ENCODE results near the gene GLG1. TPM values are rescaled to one million over a fixed set of nuclear protein-coding genes. Genes with fewer than 3 reads are reported as not detected.

The GLG1 gene
- total RNA-seq, 1 experiment from 2014 or later = 99.1 TPM

GRCh38 chr16:74485916-74486315 is 121.0 kb downstream of the GLG1 start:
- H3K4me1 Mint-ChIP-seq (ENCODE audit: insufficient read depth, unreplicated experiment) = peaks cover 4% of the 10 kb centered on the region
- ChIA-PET CTCF (interaction anchor here (0.7 to 0.9 kb wide), 2 partner anchors 21 to 33 kb away, joined by 3 to 4 read pairs; no protein-coding TSS in a partner anchor), POLR2A (interaction anchor here (0.7 to 1.1 kb wide), 3 partner anchors 31 to 82 kb away, joined by 3 to 5 read pairs (median 4); no protein-coding TSS in a partner anchor)
- peaks cover 75% of the 10 kb centered on the region for H3K36me3 Mint-ChIP-seq (ENCODE audit: insufficient read depth, unreplicated experiment)
- no peaks in the 10 kb centered on the region for H3K27me3 Mint-ChIP-seq (ENCODE audit: insufficient read depth, unreplicated experiment)
- H3K27ac Mint-ChIP-seq (ENCODE audit: low read depth, unreplicated experiment) = no peak overlapping the region
- no TSS peak for BruUV-seq (replicated peaks)
- no peak for DNase-seq (ENCODE audit: unreplicated experiment)
- intact Hi-C loops (cut with micrococcal nuclease) = no loop called here
- no peaks in the 10 kb centered on the region for H3K9me3 Mint-ChIP-seq (ENCODE audit: unreplicated experiment)
- TF ChIP-seq CTCF (IDR thresholded peaks at IDR 0.05; ENCODE audit: unreplicated experiment) = no peak
- no peak overlapping the region for H3K4me3 Mint-ChIP-seq (ENCODE audit: unreplicated experiment)

DNA sequence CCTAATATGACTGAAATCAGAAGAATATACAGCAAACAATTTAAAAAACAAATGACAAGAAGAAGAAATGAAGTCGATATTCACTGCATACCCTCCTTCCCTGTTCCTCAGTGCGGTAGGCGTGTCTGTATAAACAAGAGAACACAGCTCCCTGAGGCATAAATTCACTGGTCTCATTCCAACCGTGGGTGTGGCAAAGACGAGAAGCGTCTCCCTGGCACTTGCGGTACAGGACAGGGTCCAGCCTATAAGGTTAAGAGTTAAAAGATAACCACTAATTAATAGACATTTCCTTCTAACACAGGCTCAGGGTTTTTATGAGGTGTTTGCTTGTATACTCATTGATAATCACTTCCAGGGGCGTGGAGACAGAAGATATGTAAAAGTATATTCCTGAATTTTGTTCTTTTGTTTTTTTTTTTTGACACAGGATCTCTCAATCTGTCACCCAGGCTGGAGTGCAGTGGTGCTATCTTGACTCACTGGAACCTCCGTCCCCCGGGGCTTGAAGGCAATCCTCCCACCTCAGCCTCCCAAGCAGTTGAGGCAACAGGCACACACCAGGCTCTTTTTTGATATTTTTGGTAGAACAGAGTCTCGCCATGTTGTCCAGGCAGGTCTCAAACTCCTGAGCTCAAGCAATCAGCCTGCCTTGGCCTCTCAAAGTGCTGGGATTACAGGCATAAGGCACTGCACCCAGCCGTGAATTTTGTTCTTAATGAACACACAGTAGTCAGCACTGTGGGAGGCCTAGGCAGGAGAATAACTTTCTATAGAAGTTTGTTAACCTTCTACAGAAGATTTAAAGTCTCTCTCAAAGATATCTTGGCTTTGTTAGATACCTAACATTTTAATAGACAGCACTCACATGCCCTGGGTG is 126.5 kb downstream of the GLG1 start:
- BruUV-seq (replicated peaks) = no TSS peak

GRCh38 chr16:74477226-74477625 is 129.7 kb downstream of the GLG1 start:
- Mint-ChIP-seq H3K4me3 (ENCODE audit: unreplicated experiment) (no peak overlapping the region), H3K27me3 (ENCODE audit: insufficient read depth, unreplicated experiment) (no peaks in the 10 kb centered on the region), H3K36me3 (ENCODE audit: insufficient read depth, unreplicated experiment) (peaks cover 59% of the 10 kb centered on the region), H3K9me3 (ENCODE audit: unreplicated experiment) (no peaks in the 10 kb centered on the region), H3K27ac (ENCODE audit: low read depth, unreplicated experiment) (no peak overlapping the region), H3K4me1 (ENCODE audit: insufficient read depth, unreplicated experiment) (peaks cover 28% of the 10 kb centered on the region)
- ChIA-PET CTCF (interaction anchor here (1.1 kb wide), 1 partner anchor 152 kb away, joined by 3 read pairs; no protein-coding TSS in a partner anchor), POLR2A (interaction anchor here (1.8 to 2.8 kb wide), 2 partner anchors 12 to 15 kb away, joined by 5 to 12 read pairs; no protein-coding TSS in a partner anchor)
- no peak for DNase-seq (ENCODE audit: unreplicated experiment)
- BruUV-seq (replicated peaks) = no TSS peak
- no peak for TF ChIP-seq CTCF (IDR thresholded peaks at IDR 0.05; ENCODE audit: unreplicated experiment)
- intact Hi-C loops (cut with micrococcal nuclease) = no loop called here

More for the DNA sequence above, 126.5 kb downstream of the GLG1 start:
- no peaks in the 10 kb centered on the region for H3K9me3 Mint-ChIP-seq (ENCODE audit: unreplicated experiment)
- H3K27ac Mint-ChIP-seq (ENCODE audit: low read depth, unreplicated experiment) = peak overlapping the region; percentile 92
- intact Hi-C loops (cut with micrococcal nuclease) = loop anchor here (2.0 kb wide), 1 partner anchor 126 kb away; the partner anchor contains the start of gene GLG1
- H3K27me3 Mint-ChIP-seq (ENCODE audit: insufficient read depth, unreplicated experiment) = no peaks in the 10 kb centered on the region
- no peak for TF ChIP-seq CTCF (IDR thresholded peaks at IDR 0.05; ENCODE audit: unreplicated experiment)
- peaks cover 28% of the 10 kb centered on the region for H3K4me1 Mint-ChIP-seq (ENCODE audit: insufficient read depth, unreplicated experiment)
- H3K4me3 Mint-ChIP-seq (ENCODE audit: unreplicated experiment) = peak overlapping the region; percentile 57
- CTCF ChIA-PET = interaction anchor here (0.6 to 1.6 kb wide), 8 partner anchors 14 to 774 kb away, joined by 3 to 9 read pairs (median 4); no protein-coding TSS in a partner anchor
- peak; percentile 91 for DNase-seq (ENCODE audit: unreplicated experiment)
- peaks cover 62% of the 10 kb centered on the region for H3K36me3 Mint-ChIP-seq (ENCODE audit: insufficient read depth, unreplicated experiment)
- POLR2A ChIA-PET = interaction anchor here (0.5 to 2.8 kb wide), 15 partner anchors 8 to 1168 kb away, joined by 3 to 21 read pairs (median 5); partner anchors contain the start of genes GLG1 and PSMD7

GRCh38 chr16:74474416-74474815 is 132.5 kb downstream of the GLG1 start:
- H3K27me3 Mint-ChIP-seq (ENCODE audit: insufficient read depth, unreplicated experiment) = no peaks in the 10 kb centered on the region
- intact Hi-C loops (cut with micrococcal nuclease) = no loop called here

More at GRCh38 chr16:74474416-74474815, 132.5 kb downstream of the GLG1 start:
- no peak for DNase-seq (ENCODE audit: unreplicated experiment)
- BruUV-seq (replicated peaks) = no TSS peak
- peaks cover 8% of the 10 kb centered on the region for H3K4me1 Mint-ChIP-seq (ENCODE audit: insufficient read depth, unreplicated experiment)
- peaks cover 84% of the 10 kb centered on the region for H3K36me3 Mint-ChIP-seq (ENCODE audit: insufficient read depth, unreplicated experiment)
- POLR2A ChIA-PET = interaction anchor here (0.7 to 1.4 kb wide), 3 partner anchors 12 to 178 kb away, joined by 3 to 5 read pairs (median 5); no protein-coding TSS in a partner anchor
- no peak for TF ChIP-seq CTCF (IDR thresholded peaks at IDR 0.05; ENCODE audit: unreplicated experiment)
- no peak overlapping the region for H3K27ac Mint-ChIP-seq (ENCODE audit: low read depth, unreplicated experiment)
- H3K9me3 Mint-ChIP-seq (ENCODE audit: unreplicated experiment) = no peaks in the 10 kb centered on the region
- no peak overlapping the region for H3K4me3 Mint-ChIP-seq (ENCODE audit: unreplicated experiment)
- CTCF ChIA-PET = interaction anchor here (1.5 kb wide), 1 partner anchor 19 kb away, joined by 4 read pairs; no protein-coding TSS in a partner anchor

Measured in MCF 10A (cell line).